ENCODE data around the gene CTNNA1.

DNA sequence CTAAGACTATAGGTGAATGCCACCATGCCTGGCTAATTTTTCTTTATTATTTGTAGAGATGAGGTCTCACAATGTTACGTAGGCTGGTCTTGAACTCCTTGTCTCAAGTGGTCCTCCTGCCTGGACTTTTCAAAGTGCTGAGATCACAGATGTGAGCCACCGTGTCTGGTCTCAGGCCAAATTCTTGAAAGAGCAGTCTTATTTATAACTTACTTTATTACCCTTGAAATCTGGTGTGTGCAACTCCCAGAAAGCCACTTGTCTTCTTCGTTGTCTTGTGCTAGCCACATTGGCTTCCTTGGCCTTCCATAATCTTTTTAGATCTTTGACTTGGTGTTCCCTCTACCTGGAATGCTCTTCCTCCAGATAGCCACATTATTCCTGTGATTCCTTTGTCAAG lies 50.1 kb downstream of the CTNNA1 start:
- TF ChIP-seq, protein P1, sequence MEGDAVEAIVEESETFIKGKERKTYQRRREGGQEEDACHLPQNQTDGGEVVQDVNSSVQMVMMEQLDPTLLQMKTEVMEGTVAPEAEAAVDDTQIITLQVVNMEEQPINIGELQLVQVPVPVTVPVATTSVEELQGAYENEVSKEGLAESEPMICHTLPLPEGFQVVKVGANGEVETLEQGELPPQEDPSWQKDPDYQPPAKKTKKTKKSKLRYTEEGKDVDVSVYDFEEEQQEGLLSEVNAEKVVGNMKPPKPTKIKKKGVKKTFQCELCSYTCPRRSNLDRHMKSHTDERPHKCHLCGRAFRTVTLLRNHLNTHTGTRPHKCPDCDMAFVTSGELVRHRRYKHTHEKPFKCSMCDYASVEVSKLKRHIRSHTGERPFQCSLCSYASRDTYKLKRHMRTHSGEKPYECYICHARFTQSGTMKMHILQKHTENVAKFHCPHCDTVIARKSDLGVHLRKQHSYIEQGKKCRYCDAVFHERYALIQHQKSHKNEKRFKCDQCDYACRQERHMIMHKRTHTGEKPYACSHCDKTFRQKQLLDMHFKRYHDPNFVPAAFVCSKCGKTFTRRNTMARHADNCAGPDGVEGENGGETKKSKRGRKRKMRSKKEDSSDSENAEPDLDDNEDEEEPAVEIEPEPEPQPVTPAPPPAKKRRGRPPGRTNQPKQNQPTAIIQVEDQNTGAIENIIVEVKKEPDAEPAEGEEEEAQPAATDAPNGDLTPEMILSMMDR (IDR thresholded peaks at IDR 0.05) = no peak
- no peak for TF ChIP-seq POLR2A (IDR thresholded peaks at IDR 0.05)
- no peak for TF ChIP-seq POLR2AphosphoS5 (IDR thresholded peaks at IDR 0.05; ENCODE audit: insufficient read depth in 1 of 2, low read depth in 1 of 2)
